H9 (cell line): ENCODE results near the gene HTT-AS. TPM values are rescaled to one million over a fixed set of nuclear protein-coding genes. Genes with fewer than 3 reads are reported as not detected.

Experiments used
- DNase-seq: peaks from one replicate; pipeline ENCODE4 v3.0.0-alpha.2; 2017
- H2AFZ ChIP-seq: one replicate; pipeline ENCODE4 v1.6.1; 2013; ENCODE audit warnings: mild to moderate bottlenecking, low read length, control low read depth, moderate library complexity
- H2AK5ac ChIP-seq: 2 replicates; pipeline ENCODE4 v1.6.1; 2013; ENCODE audit warnings: low read length, control low read depth, mixed read lengths; ENCODE audit not compliant: insufficient read length
- H2BK120ac ChIP-seq: one replicate; pipeline ENCODE4 v1.6.1; 2013; ENCODE audit warnings: low read depth, mild to moderate bottlenecking, low read length, control low read depth, inconsistent platforms; ENCODE audit not compliant: poor library complexity, severe bottlenecking
- H2BK12ac ChIP-seq: 2 replicates; pipeline ENCODE4 v1.6.1; 2013; ENCODE audit warnings: low read length, control low read depth, mixed read lengths, low read depth; ENCODE audit not compliant: insufficient read length
- H2BK15ac ChIP-seq: 2 replicates; pipeline ENCODE4 v1.6.1; 2013; ENCODE audit warnings: low read depth, low read length, control low read depth
- H2BK20ac ChIP-seq: one replicate; pipeline ENCODE4 v1.6.1; 2013; ENCODE audit warnings: low read depth, mild to moderate bottlenecking, low read length, control low read depth, inconsistent platforms; ENCODE audit not compliant: poor library complexity, severe bottlenecking
- H2BK5ac ChIP-seq: 2 replicates; pipeline ENCODE4 v1.6.1; 2013; ENCODE audit warnings: low read length, control low read depth, mixed read lengths; ENCODE audit not compliant: insufficient read length
- H3K14ac ChIP-seq: 2 replicates; pipeline ENCODE4 v1.6.1; 2013; ENCODE audit warnings: low read length, control low read depth; ENCODE audit not compliant: insufficient read depth
- H3K18ac ChIP-seq: 2 replicates; pipeline ENCODE4 v1.6.1; 2013; ENCODE audit warnings: low read depth, mild to moderate bottlenecking, mixed read lengths, low read length, control low read depth; ENCODE audit not compliant: insufficient read length
- H3K23ac ChIP-seq: 2 replicates; pipeline ENCODE4 v1.6.1; 2013; ENCODE audit warnings: low read length, control low read depth, mixed read lengths, low read depth; ENCODE audit not compliant: insufficient read length
- H3K23me2 ChIP-seq: 2 replicates; pipeline ENCODE4 v1.6.1; 2013; ENCODE audit warnings: low read depth, mild to moderate bottlenecking, mixed read lengths, low read length, control low read depth; ENCODE audit not compliant: insufficient read length, poor library complexity, severe bottlenecking
- H3K27ac ChIP-seq: 2 replicates; pipeline ENCODE4 v1.5.1; 2013; ENCODE audit warnings: low read length, control low read depth, mixed read lengths, low read depth; ENCODE audit not compliant: insufficient read length
- H3K27me3 ChIP-seq: 2 replicates; pipeline ENCODE4 v1.6.1; 2013; ENCODE audit warnings: low read length, control low read depth, inconsistent platforms; ENCODE audit not compliant: insufficient read depth
- H3K4ac ChIP-seq: 2 replicates; pipeline ENCODE4 v1.6.1; 2013; ENCODE audit warnings: low read depth, mild to moderate bottlenecking, control low read depth, inconsistent platforms, low read length, moderate library complexity
- H3K4me1 ChIP-seq: 2 replicates; pipeline ENCODE4 v1.6.1; 2013; ENCODE audit warnings: low read length, control low read depth, inconsistent platforms; ENCODE audit not compliant: insufficient read depth
- H3K4me2 ChIP-seq: 2 replicates; pipeline ENCODE4 v1.6.1; 2013; ENCODE audit warnings: low read length, control low read depth, mixed read lengths; ENCODE audit not compliant: insufficient read length, insufficient read depth
- H3K56ac ChIP-seq: 2 replicates; pipeline ENCODE4 v1.6.1; 2013; ENCODE audit warnings: low read depth, mild to moderate bottlenecking, mixed read lengths, low read length, control low read depth; ENCODE audit not compliant: insufficient read length
- H3K79me1 ChIP-seq: 2 replicates; pipeline ENCODE4 v1.6.1; 2013; ENCODE audit warnings: low read depth, mild to moderate bottlenecking, moderate library complexity, low read length, control low read depth, inconsistent platforms; ENCODE audit not compliant: insufficient read depth, poor library complexity, severe bottlenecking
- H3K79me2 ChIP-seq: 2 replicates; pipeline ENCODE4 v1.6.1; 2013; ENCODE audit warnings: low read length, control low read depth, inconsistent platforms; ENCODE audit not compliant: insufficient read depth
- H3K9ac ChIP-seq: 2 replicates; pipeline ENCODE4 v1.6.1; 2013; ENCODE audit warnings: low read length, control low read depth, mixed read lengths; ENCODE audit not compliant: insufficient read length; ENCODE audit errors: extremely low read depth
- H3K9me3 ChIP-seq: one replicate; pipeline ENCODE4 v1.6.1; 2013; ENCODE audit warnings: low read depth, low read length, inconsistent platforms; ENCODE audit not compliant: control insufficient read depth
- H3T11ph ChIP-seq: one replicate; pipeline ENCODE4 v1.6.1; 2013; ENCODE audit warnings: mild to moderate bottlenecking, low read length, control low read depth, inconsistent platforms
- H4K20me1 ChIP-seq: one replicate; pipeline ENCODE4 v1.6.1; 2013; ENCODE audit not compliant: control insufficient read depth, insufficient read length, insufficient read depth
- H4K5ac ChIP-seq: 2 replicates; pipeline ENCODE4 v1.6.1; 2013; ENCODE audit warnings: low read depth, mild to moderate bottlenecking, mixed read lengths, low read length, control low read depth; ENCODE audit not compliant: insufficient read length
- H4K8ac ChIP-seq: replicated peaks from 2 replicates; pipeline ENCODE4 v1.6.1; 2013; ENCODE audit warnings: low read length, control low read depth, mixed read lengths, low read depth; ENCODE audit not compliant: insufficient read length
- H4K91ac ChIP-seq: 2 replicates; pipeline ENCODE4 v1.6.1; 2013; ENCODE audit warnings: low read depth, mild to moderate bottlenecking, moderate library complexity, mixed read lengths, low read length, control low read depth; ENCODE audit not compliant: insufficient read length
- H3K27ac Mint-ChIP-seq, 3 experiments: 2 replicates in 2 of 3; 3 replicates in 1 of 3; pipeline ENCODE4 v1.8.0; 2020 to 2021; ENCODE audit warnings: mixed read lengths in 3 of 3, mild to moderate bottlenecking in 1 of 3, moderate library complexity in 1 of 3
- H3K27me3 Mint-ChIP-seq: 2 replicates; pipeline ENCODE4 v1.8.0; 2021; ENCODE audit warnings: low read depth, mild to moderate bottlenecking, moderate library complexity, mixed read lengths
- H3K36me3 Mint-ChIP-seq, 3 experiments: 2 replicates in 2 of 3; 3 replicates in 1 of 3; pipeline ENCODE4 v1.8.0; 2020 to 2021; ENCODE audit warnings: low read depth in 3 of 3, mixed read lengths in 3 of 3; ENCODE audit not compliant: insufficient read depth in 1 of 3
- H3K4me1 Mint-ChIP-seq, 2 experiments: 2 replicates each; pipeline ENCODE4 v1.8.0; 2020; ENCODE audit warnings: mixed read lengths in 2 of 2
- H3K4me3 Mint-ChIP-seq, 2 experiments: 2 replicates in 1 of 2; 3 replicates in 1 of 2; pipeline ENCODE4 v1.8.0; 2020 to 2021; ENCODE audit warnings: mild to moderate bottlenecking in 2 of 2, mixed read lengths in 2 of 2, moderate library complexity in 1 of 2
- H3K9me3 Mint-ChIP-seq, 2 experiments: 2 replicates in 1 of 2; 3 replicates in 1 of 2; pipeline ENCODE4 v1.8.0; 2020; ENCODE audit warnings: mild to moderate bottlenecking in 2 of 2, mixed read lengths in 2 of 2, moderate library complexity in 1 of 2
- CTCF ChIP-seq: fragments of 200-600 bp; sonication (generic); conservative IDR thresholded peaks from 3 replicates; pipeline ENCODE4 v1.8.0; 2021; ENCODE audit warnings: antibody characterized with exemption, mild to moderate bottlenecking
- WGBS: extraction: QIAGEN DNeasy Blood & Tissue Kit; methylation state at CpG from one replicate; pipeline ENCODE4 v1.1.7; 2013; ENCODE audit warnings: missing lambda C conversion rate, low lambda C conversion rate, mixed read lengths; ENCODE audit not compliant: insufficient read length; ENCODE audit errors: extremely low coverage; 5-methylcytosine and 5-hydroxymethylcytosine counted together
- total RNA-seq: library from RNA; stranded (reverse); gene quantifications from 2 replicates; pipeline ENCODE4 v1.2.1, GENCODE V29; 2021

Gene HTT-AS
- total RNA-seq, 1 experiment from 2014 or later: not detected

GRCh38 chr4:3016961-3017360 lies 57.4 kb downstream of the HTT-AS start:
- no peaks in the 10 kb centered on the region for H3K9me3 ChIP-seq
- no peak overlapping the region for H3K4me2 ChIP-seq
- no peak overlapping the region for H3K27ac Mint-ChIP-seq
- H3K27ac ChIP-seq: no peak overlapping the region
- no peak overlapping the region for H2BK5ac ChIP-seq
- H3K4me1 Mint-ChIP-seq: peaks cover 6 to 9% of the 10 kb centered on the region in 2 experiments
- no peaks in the 10 kb centered on the region for H3K36me3 Mint-ChIP-seq
- H3K4ac ChIP-seq: no peak overlapping the region
- no peaks in the 10 kb centered on the region for H3K79me1 ChIP-seq
- no peak for TF ChIP-seq CTCF
- H3K27me3 ChIP-seq: no peaks in the 10 kb centered on the region
- no peaks in the 10 kb centered on the region for H3K9me3 Mint-ChIP-seq
- no peaks in the 10 kb centered on the region for H3K79me2 ChIP-seq
- H3K23me2 ChIP-seq: no peaks in the 10 kb centered on the region
- no peaks in the 10 kb centered on the region for H3K27me3 Mint-ChIP-seq
- H2AK5ac ChIP-seq: no peak overlapping the region
- H3K4me3 Mint-ChIP-seq: no peak overlapping the region
- no peaks in the 10 kb centered on the region for H4K20me1 ChIP-seq
- H3T11ph ChIP-seq: no peak overlapping the region
- H3K14ac ChIP-seq: no peak overlapping the region
- no peak overlapping the region for H4K5ac ChIP-seq
- no peak overlapping the region for H2BK20ac ChIP-seq
- no peak overlapping the region for H4K91ac ChIP-seq
- H3K23ac ChIP-seq: no peak overlapping the region
- no peak overlapping the region for H2AFZ ChIP-seq
- no peak overlapping the region for H4K8ac ChIP-seq
- no peaks in the 10 kb centered on the region for H3K4me1 ChIP-seq
- WGBS: no CpG with 5 or more reads among the region's 4 CpGs
- no peak overlapping the region for H2BK120ac ChIP-seq
- H3K18ac ChIP-seq: no peak overlapping the region
- H3K56ac ChIP-seq: no peak overlapping the region
- H2BK15ac ChIP-seq: no peak overlapping the region
- DNase-seq: no peak
- H3K9ac ChIP-seq: no peak overlapping the region
- H2BK12ac ChIP-seq: no peak overlapping the region
